Measurements from ENCODE around the gene POPDC3.

POPDC3 gene

DNA sequence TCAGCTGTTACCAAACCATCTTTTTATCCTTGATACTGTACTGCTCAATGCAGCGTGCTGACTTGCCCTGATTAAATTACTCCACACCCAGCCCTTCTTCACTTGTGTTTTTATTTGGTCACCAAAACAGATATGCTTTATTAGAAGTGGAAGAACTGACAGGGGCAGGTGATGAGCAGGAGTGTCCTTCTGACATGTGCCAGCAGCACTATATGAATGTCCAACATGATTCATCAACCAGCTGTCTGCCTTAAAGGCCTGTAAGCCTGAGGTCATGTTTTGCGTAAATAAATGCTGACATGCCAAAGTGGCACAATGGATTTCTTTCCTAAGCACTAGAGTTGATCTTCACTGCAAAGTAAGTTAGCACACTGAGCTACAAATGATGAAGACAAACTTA is 15.4 kb downstream of the POPDC3 start:
- peak; percentile 78 for ATAC-seq
- TF ChIP-seq ZNF8 (CRISPR knock-in tag; IDR thresholded peaks at IDR 0.05), result peak; percentile 27; the same call in 1 of the 2 replicates
- TF ChIP-seq ISL1 (CRISPR knock-in tag; IDR thresholded peaks at IDR 0.05), result peak; percentile 49
- no peak for TF ChIP-seq BACH2 (CRISPR knock-in tag; IDR thresholded peaks at IDR 0.05; ENCODE audit: borderline replicate concordance)
- TF ChIP-seq, protein P1, sequence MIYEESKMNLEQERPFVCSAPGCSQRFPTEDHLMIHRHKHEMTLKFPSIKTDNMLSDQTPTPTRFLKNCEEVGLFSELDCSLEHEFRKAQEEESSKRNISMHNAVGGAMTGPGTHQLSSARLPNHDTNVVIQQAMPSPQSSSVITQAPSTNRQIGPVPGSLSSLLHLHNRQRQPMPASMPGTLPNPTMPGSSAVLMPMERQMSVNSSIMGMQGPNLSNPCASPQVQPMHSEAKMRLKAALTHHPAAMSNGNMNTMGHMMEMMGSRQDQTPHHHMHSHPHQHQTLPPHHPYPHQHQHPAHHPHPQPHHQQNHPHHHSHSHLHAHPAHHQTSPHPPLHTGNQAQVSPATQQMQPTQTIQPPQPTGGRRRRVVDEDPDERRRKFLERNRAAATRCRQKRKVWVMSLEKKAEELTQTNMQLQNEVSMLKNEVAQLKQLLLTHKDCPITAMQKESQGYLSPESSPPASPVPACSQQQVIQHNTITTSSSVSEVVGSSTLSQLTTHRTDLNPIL (CRISPR knock-in tag; IDR thresholded peaks at IDR 0.05; ENCODE audit: low read depth), result 0 out of 2 replicates have a peak, but pooled peaks have one; percentile 35

- ATAC-seq, result no peak
- TF ChIP-seq ZC3H10 (CRISPR knock-in tag; IDR thresholded peaks at IDR 0.05) (no peak), TOX (CRISPR knock-in tag; IDR thresholded peaks at IDR 0.05; ENCODE audit: borderline replicate concordance) (no peak), GLIS3 (CRISPR knock-in tag; IDR thresholded peaks at IDR 0.05) (no peak), PPARA (CRISPR knock-in tag; IDR thresholded peaks at IDR 0.05; ENCODE audit: borderline replicate concordance) (no peak), OSR1 (CRISPR knock-in tag; IDR thresholded peaks at IDR 0.05) (no peak), RARB (CRISPR knock-in tag; IDR thresholded peaks at IDR 0.05) (no peak)
- TF ChIP-seq, protein P2, sequence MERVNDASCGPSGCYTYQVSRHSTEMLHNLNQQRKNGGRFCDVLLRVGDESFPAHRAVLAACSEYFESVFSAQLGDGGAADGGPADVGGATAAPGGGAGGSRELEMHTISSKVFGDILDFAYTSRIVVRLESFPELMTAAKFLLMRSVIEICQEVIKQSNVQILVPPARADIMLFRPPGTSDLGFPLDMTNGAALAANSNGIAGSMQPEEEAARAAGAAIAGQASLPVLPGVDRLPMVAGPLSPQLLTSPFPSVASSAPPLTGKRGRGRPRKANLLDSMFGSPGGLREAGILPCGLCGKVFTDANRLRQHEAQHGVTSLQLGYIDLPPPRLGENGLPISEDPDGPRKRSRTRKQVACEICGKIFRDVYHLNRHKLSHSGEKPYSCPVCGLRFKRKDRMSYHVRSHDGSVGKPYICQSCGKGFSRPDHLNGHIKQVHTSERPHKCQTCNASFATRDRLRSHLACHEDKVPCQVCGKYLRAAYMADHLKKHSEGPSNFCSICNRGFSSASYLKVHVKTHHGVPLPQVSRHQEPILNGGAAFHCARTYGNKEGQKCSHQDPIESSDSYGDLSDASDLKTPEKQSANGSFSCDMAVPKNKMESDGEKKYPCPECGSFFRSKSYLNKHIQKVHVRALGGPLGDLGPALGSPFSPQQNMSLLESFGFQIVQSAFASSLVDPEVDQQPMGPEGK (CRISPR knock-in tag; IDR thresholded peaks at IDR 0.05; ENCODE audit: borderline replicate concordance), result no peak
- TF ChIP-seq, protein P1 (CRISPR knock-in tag; IDR thresholded peaks at IDR 0.05; ENCODE audit: low read depth), result no peak
- TF ChIP-seq, protein P3, sequence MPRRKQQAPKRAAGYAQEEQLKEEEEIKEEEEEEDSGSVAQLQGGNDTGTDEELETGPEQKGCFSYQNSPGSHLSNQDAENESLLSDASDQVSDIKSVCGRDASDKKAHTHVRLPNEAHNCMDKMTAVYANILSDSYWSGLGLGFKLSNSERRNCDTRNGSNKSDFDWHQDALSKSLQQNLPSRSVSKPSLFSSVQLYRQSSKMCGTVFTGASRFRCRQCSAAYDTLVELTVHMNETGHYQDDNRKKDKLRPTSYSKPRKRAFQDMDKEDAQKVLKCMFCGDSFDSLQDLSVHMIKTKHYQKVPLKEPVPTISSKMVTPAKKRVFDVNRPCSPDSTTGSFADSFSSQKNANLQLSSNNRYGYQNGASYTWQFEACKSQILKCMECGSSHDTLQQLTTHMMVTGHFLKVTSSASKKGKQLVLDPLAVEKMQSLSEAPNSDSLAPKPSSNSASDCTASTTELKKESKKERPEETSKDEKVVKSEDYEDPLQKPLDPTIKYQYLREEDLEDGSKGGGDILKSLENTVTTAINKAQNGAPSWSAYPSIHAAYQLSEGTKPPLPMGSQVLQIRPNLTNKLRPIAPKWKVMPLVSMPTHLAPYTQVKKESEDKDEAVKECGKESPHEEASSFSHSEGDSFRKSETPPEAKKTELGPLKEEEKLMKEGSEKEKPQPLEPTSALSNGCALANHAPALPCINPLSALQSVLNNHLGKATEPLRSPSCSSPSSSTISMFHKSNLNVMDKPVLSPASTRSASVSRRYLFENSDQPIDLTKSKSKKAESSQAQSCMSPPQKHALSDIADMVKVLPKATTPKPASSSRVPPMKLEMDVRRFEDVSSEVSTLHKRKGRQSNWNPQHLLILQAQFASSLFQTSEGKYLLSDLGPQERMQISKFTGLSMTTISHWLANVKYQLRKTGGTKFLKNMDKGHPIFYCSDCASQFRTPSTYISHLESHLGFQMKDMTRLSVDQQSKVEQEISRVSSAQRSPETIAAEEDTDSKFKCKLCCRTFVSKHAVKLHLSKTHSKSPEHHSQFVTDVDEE (CRISPR knock-in tag; IDR thresholded peaks at IDR 0.05), result no peak
Observed at GRCh38 chr6:105163183-105163582, 16.6 kb downstream of the POPDC3 start.

GRCh38 chr6:105162377-105162776 is 17.4 kb downstream of the POPDC3 start:
- no peak for ATAC-seq
- TF ChIP-seq TOX (CRISPR knock-in tag; IDR thresholded peaks at IDR 0.05; ENCODE audit: borderline replicate concordance) (no peak), ESRRG (CRISPR knock-in tag; IDR thresholded peaks at IDR 0.05) (no peak), ZNF8 (CRISPR knock-in tag; IDR thresholded peaks at IDR 0.05) (no peak), SNAI2 (CRISPR knock-in tag; IDR thresholded peaks at IDR 0.05) (no peak), TCF4 (CRISPR knock-in tag; IDR thresholded peaks at IDR 0.05; ENCODE audit: borderline replicate concordance) (no peak), PPARA (CRISPR knock-in tag; IDR thresholded peaks at IDR 0.05; ENCODE audit: borderline replicate concordance) (no peak), RARB (CRISPR knock-in tag; IDR thresholded peaks at IDR 0.05) (no peak)
- TF ChIP-seq, protein P2 (CRISPR knock-in tag; IDR thresholded peaks at IDR 0.05; ENCODE audit: borderline replicate concordance), result no peak

GRCh38 chr6:105161421-105161820 is 18.4 kb downstream of the POPDC3 start:
- ATAC-seq, result no peak
- TF ChIP-seq TOX (CRISPR knock-in tag; IDR thresholded peaks at IDR 0.05; ENCODE audit: borderline replicate concordance) (no peak), RARB (CRISPR knock-in tag; IDR thresholded peaks at IDR 0.05) (no peak), ESRRG (CRISPR knock-in tag; IDR thresholded peaks at IDR 0.05) (no peak), TCF4 (CRISPR knock-in tag; IDR thresholded peaks at IDR 0.05; ENCODE audit: borderline replicate concordance) (no peak), ZFP3 (CRISPR knock-in tag; IDR thresholded peaks at IDR 0.05) (no peak)

DNA sequence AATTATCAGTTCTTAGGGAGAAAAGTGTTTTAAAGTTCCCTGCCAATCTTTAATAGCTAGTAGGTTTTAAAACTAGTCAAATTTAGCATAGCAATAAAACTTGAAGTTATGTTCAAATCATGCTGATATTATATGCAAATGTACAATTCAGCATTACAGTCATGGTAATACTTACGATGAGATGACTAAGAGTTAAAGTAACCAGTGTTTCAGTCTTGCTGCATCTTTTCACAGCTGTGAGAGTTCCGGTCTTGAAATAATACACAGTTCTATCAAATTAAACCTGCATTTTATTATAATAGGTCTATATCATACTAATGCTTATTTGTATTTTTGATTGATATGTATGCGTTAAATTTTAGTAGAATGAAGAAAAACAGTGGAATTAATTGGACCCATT is 26.1 kb downstream of the POPDC3 start:
- no peak for ATAC-seq
- no peak for TF ChIP-seq ZNF565 (CRISPR knock-in tag; conservative IDR thresholded peaks at IDR 0.05; ENCODE audit: low read depth)
- TF ChIP-seq ZNF8 (CRISPR knock-in tag; IDR thresholded peaks at IDR 0.05), result no peak
- TF ChIP-seq ISL1 (CRISPR knock-in tag; IDR thresholded peaks at IDR 0.05), result no peak
- TF ChIP-seq RARB (CRISPR knock-in tag; IDR thresholded peaks at IDR 0.05), result no peak
- no peak for TF ChIP-seq CSDC2 (CRISPR knock-in tag; IDR thresholded peaks at IDR 0.05)
- TF ChIP-seq TCF4 (CRISPR knock-in tag; IDR thresholded peaks at IDR 0.05; ENCODE audit: borderline replicate concordance), result no peak
- TF ChIP-seq, protein P4, sequence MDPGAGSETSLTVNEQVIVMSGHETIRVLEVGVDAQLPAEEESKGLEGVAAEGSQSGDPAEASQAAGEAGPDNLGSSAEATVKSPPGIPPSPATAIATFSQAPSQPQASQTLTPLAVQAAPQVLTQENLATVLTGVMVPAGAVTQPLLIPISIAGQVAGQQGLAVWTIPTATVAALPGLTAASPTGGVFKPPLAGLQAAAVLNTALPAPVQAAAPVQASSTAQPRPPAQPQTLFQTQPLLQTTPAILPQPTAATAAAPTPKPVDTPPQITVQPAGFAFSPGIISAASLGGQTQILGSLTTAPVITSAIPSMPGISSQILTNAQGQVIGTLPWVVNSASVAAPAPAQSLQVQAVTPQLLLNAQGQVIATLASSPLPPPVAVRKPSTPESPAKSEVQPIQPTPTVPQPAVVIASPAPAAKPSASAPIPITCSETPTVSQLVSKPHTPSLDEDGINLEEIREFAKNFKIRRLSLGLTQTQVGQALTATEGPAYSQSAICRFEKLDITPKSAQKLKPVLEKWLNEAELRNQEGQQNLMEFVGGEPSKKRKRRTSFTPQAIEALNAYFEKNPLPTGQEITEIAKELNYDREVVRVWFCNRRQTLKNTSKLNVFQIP (CRISPR knock-in tag; IDR thresholded peaks at IDR 0.05; ENCODE audit: borderline replicate concordance, low read depth), result no peak
- TF ChIP-seq, protein P1 (CRISPR knock-in tag; IDR thresholded peaks at IDR 0.05; ENCODE audit: low read depth), result no peak
- no peak for TF ChIP-seq OSR1 (CRISPR knock-in tag; IDR thresholded peaks at IDR 0.05)
- TF ChIP-seq ARNTL (CRISPR knock-in tag; IDR thresholded peaks at IDR 0.05; ENCODE audit: borderline replicate concordance, low read depth), result no peak
- no peak for TF ChIP-seq ZFP3 (CRISPR knock-in tag; IDR thresholded peaks at IDR 0.05)
- no peak for TF ChIP-seq ZNF70 (CRISPR knock-in tag; IDR thresholded peaks at IDR 0.05)
